GM18498 (cell line): ENCODE results near the gene PLCL1.

Source experiments
- ATAC-seq: cut with Tn5 transposase; IDR thresholded peaks from one replicate; pipeline ENCODE4 v1.9.1; 2021; ENCODE audit warnings: mild to moderate bottlenecking, moderate library complexity; ENCODE audit not compliant: unreplicated experiment

PLCL1 gene

GRCh38 chr2:198098918-198099317, 294.5 kb downstream of the PLCL1 start:
- no peak for ATAC-seq

DNA sequence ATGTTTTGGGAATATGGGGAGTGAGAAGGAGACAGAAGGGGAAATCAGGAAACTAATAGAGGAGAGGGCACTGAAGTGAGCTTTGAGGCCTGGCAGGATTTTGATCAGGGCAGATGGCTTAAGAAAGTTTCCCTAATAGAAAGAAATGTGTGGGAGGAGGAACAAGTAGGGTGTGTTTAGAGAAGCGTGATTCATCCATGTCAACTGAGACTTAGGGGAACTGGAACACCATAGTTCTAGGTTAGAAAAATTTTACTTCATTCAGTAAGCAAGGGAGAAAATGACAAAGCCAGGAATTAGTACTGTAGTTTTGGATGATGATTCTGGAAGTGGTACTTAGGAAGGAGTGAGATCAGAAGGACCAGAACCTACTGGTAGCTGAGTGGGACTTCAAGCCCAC, 296.0 kb downstream of the PLCL1 start:
- no peak for ATAC-seq

GRCh38 chr2:198101688-198102087, 297.3 kb downstream of the PLCL1 start:
- ATAC-seq: no peak

GRCh38 chr2:198102120-198102519, 297.7 kb downstream of the PLCL1 start:
- no peak for ATAC-seq

DNA sequence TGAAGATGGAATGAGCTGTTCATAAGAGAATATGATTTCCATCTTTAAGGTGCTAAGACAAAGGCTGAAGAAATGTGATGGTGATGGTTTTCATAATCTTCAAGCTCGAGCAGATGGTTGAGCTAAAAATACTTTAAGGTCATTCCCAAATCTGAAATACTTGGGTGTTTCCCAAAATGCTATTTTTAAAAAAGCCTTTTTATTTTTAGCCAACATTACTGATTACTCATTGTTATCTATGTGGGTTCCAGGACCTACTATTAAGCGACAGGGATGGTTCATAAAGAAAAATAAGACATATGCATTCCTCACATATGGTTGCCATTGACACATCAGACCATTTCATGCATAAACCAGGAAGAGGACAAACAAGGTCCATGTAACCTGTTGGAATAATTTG, 298.5 kb downstream of the PLCL1 start:
- ATAC-seq: no peak

- no peak for ATAC-seq
Measured at GRCh38 chr2:198106621-198107385, 302.4 kb downstream of the PLCL1 start.

DNA sequence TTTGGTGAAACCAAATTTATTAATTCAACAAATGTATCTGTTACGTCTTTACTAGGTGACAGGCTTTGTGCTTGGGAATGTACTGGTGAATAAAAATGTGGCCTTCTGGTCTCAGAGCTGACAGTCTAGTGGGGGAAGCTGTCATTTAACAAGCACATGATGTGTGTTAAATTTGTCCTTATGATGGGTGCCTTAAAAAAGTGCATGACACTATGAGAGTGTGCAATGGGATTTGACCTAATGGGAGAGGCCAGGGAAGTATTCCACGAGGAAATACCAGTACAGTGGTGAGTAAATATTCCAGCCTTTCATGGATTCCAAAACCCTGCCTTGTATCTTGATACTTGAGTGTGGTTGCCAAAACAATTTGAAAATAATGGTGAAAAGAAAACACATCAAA, 308.9 kb downstream of the PLCL1 start:
- no peak for ATAC-seq

- ATAC-seq: no peak
Measured at GRCh38 chr2:198114064-198114463, 309.7 kb downstream of the PLCL1 start.

GRCh38 chr2:198115201-198115600, 310.8 kb downstream of the PLCL1 start:
- ATAC-seq: no peak

DNA sequence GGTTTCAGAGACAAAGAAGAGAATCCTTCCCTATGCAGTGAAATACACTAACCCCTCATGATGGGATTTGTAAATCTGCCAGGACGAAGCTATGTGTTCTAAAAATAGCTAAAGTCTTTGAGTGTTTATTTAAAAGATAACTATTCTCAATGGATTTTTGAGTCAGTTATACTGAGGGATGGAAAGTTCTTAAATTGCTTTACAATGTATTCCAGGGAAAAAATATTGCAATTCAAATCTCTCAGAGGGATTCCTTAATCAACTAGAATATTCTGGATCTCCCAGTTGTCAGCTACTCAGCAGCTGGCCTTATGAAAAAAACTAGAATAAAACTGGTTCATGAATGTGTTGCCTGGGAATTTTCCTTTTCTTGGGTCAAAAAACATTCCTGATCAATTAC, 312.4 kb downstream of the PLCL1 start:
- no peak for ATAC-seq

DNA sequence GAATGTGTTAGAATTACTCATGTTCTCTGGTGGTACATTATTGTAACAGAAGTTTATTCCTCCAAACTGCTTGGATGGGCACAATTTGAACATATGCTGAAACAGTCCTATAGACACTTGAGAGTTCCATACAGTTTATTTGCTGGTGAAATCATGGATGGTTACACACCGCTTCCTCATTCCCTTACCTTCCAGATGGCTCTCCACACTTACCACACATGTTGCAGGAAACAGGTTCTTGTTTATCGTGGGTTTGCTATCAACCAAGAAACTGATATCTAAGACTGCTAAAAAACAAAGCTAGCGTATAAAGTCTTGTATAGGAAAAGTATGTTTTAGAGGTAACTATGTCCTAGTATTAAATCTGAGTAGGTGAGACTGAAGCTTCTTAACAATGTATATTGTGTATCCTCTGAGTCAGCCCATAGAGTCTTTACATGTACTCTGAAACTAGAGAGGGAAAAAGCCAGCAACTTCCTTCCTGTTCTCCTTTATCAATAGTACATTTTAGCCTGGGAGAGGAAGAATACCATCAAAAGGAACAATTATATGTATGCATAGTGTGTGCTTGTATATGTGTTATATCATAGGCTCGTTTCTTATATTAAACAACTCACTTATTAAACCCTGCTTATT, 313.1 kb downstream of the PLCL1 start:
- ATAC-seq: no peak

DNA sequence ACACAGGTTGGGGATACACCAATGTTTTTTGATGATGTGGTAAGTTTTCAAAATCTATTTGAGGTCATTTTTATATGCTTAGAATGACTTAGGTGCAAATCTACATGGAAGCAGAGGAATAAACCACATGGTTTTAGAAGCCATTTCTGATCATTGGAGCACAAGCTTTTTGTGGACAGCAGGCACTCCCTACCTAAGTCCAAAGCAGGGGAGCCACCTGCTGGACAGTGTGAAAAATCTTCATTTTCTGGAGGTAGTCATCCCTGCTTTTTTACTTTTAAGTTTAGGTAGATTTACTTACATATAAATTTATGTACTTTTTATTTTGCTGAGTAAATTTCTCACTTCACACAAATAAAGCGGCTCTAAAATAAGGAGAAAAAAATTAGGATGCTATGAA, 323.2 kb downstream of the PLCL1 start:
- peak; percentile 66 for ATAC-seq

DNA sequence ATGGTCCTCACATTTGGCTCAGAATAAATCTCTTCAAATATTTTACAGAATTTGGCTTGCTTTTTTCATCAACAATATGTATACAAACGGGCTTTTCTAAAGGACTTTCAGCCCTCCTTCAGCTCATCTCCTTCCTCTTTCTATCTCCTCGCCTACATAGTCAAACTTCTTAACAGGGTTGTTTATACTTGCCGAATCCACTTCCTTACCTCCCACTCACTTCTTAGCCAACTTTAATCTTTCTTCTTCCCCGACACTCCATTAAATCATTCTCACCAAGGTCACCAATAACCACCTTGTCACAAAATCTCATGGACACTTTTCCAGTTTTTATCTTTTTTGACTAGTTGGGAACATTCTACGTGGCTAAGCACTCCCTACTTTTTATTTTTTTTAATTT, 325.2 kb downstream of the PLCL1 start:
- ATAC-seq: no peak

- ATAC-seq: no peak
Measured at GRCh38 chr2:198134293-198134955, 330.0 kb downstream of the PLCL1 start.

DNA sequence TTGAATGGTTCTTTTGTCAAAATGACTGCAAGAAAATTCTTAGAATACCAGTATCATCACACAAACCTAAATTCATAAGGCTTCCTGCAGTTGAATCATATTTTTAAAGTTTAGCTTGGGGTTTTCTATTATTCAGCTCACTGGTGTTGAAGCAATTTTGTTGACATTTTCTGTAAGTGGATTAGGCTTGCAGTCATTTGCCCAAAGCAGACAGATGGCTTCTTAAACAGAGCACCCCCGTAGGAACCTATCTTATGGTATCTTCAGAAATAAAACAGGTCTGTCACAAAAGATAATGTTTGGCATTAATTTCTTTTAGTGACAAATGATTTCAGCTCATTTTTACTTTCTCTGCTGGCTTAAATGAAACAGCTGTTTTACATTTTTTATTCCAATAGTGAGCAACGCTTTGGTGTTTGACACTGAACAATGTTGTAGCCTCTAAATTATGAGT, 331.1 kb downstream of the PLCL1 start:
- no peak for ATAC-seq

DNA sequence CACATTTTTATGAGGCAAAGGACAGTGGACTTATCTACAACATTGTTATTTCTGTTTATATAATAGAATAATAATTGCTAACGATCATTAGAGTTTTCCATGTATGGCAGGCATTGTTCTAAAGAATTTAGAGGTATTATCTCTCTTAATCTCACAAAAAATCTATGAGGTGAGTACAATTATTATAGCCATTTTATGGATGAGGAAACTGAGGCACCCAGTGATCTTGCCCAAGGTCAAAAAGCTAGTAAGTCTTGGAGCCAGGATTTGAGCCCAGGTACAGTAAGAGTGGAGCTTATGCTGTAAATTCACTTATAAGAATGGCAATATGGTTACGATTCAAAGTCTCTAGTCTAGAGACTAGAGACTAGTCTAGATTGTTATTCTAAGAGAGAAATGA, 331.7 kb downstream of the PLCL1 start:
- no peak for ATAC-seq

- no peak for ATAC-seq
Measured at GRCh38 chr2:198137733-198138132, 333.3 kb downstream of the PLCL1 start.

- no peak for ATAC-seq
Measured at GRCh38 chr2:198141726-198142125, 337.3 kb downstream of the PLCL1 start.

- ATAC-seq: no peak
Measured at GRCh38 chr2:198143156-198143555, 338.8 kb downstream of the PLCL1 start.

- no peak for ATAC-seq
Measured at GRCh38 chr2:198143793-198144192, 339.4 kb downstream of the PLCL1 start.

- ATAC-seq: no peak
Measured at GRCh38 chr2:198144660-198145059, 340.3 kb downstream of the PLCL1 start.

- no peak for ATAC-seq
Measured at GRCh38 chr2:198146346-198146940, 342.1 kb downstream of the PLCL1 start.
